HepG2 (cell line): ENCODE measurements around the gene ENDOD1. TPM values are rescaled to one million over a fixed set of nuclear protein-coding genes. Genes with fewer than 3 reads are reported as not detected.

Source experiments
- BATF2 ChIP-seq: sonication (generic); formaldehyde crosslinking; IDR thresholded peaks from 2 replicates; pipeline ENCODE4 v1.8.0; 2022; ENCODE audit warnings: mild to moderate bottlenecking, missing genetic modification reagents, moderate library complexity
- CSRNP1 ChIP-seq: sonication (generic); formaldehyde crosslinking; IDR thresholded peaks from 2 replicates; pipeline ENCODE4 v1.8.1; 2023; ENCODE audit warnings: mild to moderate bottlenecking, missing genetic modification reagents
- DRAP1 ChIP-seq: IDR thresholded peaks from 2 replicates; pipeline ENCODE4 v1.6.1; 2016; ENCODE audit warnings: missing genetic modification reagents, missing compliant biosample characterization
- ETV5 ChIP-seq: IDR thresholded peaks from 2 replicates; pipeline ENCODE4 v1.6.1; 2018; ENCODE audit warnings: missing biosample characterization, missing genetic modification reagents, inconsistent platforms, borderline replicate concordance
- FOXA3 ChIP-seq: IDR thresholded peaks from 2 replicates; pipeline ENCODE4 v1.6.1; 2016; ENCODE audit warnings: missing genetic modification reagents, missing compliant biosample characterization
- GATA4 ChIP-seq: sonication (generic); IDR thresholded peaks from 2 replicates; pipeline ENCODE4 v1.6.1; 2016; ENCODE audit warnings: antibody characterized with exemption, low read depth, borderline replicate concordance
- HMG20A ChIP-seq: IDR thresholded peaks from 2 replicates; pipeline ENCODE4 v1.6.1; 2016; ENCODE audit warnings: borderline replicate concordance
- IKZF5 ChIP-seq: IDR thresholded peaks from 2 replicates; pipeline ENCODE4 v1.6.1; 2018; ENCODE audit warnings: missing genetic modification reagents, mild to moderate bottlenecking, missing compliant biosample characterization
- MED13 ChIP-seq: sonication (generic); formaldehyde crosslinking; IDR thresholded peaks from 2 replicates; pipeline ENCODE4 v1.5.0; 2020; ENCODE audit warnings: missing genetic modification reagents
- POGK ChIP-seq: sonication (generic); formaldehyde crosslinking; conservative IDR thresholded peaks from 2 replicates; pipeline ENCODE4 v1.8.0; 2022; ENCODE audit warnings: mild to moderate bottlenecking, moderate library complexity, missing genetic modification reagents
- RBFOX2 ChIP-seq: fragments of 200-400 bp; formaldehyde crosslinking; IDR thresholded peaks from 2 replicates; pipeline ENCODE4 v1.6.1; 2017; ENCODE audit warnings: low read depth, mild to moderate bottlenecking, low read length
- SOX5 ChIP-seq: IDR thresholded peaks from 2 replicates; pipeline ENCODE4 v1.6.1; 2016; ENCODE audit warnings: borderline replicate concordance
- ZBTB46 ChIP-seq: sonication (generic); formaldehyde crosslinking; IDR thresholded peaks from 2 replicates; pipeline ENCODE4 v1.4.0; 2020; ENCODE audit warnings: mild to moderate bottlenecking, missing genetic modification reagents, borderline replicate concordance
- ZFP36L2 ChIP-seq: sonication (generic); formaldehyde crosslinking; IDR thresholded peaks from 2 replicates; pipeline ENCODE4 v1.4.0; 2020; ENCODE audit warnings: missing genetic modification reagents
- ZNF343 ChIP-seq: sonication (generic); formaldehyde crosslinking; IDR thresholded peaks from 2 replicates; pipeline ENCODE4 v1.4.0; 2020; ENCODE audit warnings: mild to moderate bottlenecking, missing genetic modification reagents
- ZNF362 ChIP-seq: sonication (generic); formaldehyde crosslinking; IDR thresholded peaks from 2 replicates; pipeline ENCODE4 v1.4.0; 2020; ENCODE audit warnings: missing genetic modification reagents, mild to moderate bottlenecking, borderline replicate concordance
- ZNF552 ChIP-seq: sonication (generic); formaldehyde crosslinking; IDR thresholded peaks from 2 replicates; pipeline ENCODE4 v1.9.0; 2022; ENCODE audit warnings: missing genetic modification reagents, mild to moderate bottlenecking, borderline replicate concordance
- ZNF615 ChIP-seq: sonication (generic); formaldehyde crosslinking; IDR thresholded peaks from 2 replicates; pipeline ENCODE4 v1.5.0; 2020; ENCODE audit warnings: mild to moderate bottlenecking, missing genetic modification reagents, borderline replicate concordance
- ZNF777 ChIP-seq: sonication (generic); formaldehyde crosslinking; IDR thresholded peaks from 2 replicates; pipeline ENCODE4 v1.4.0; 2020; ENCODE audit warnings: missing genetic modification reagents
- ZNF879 ChIP-seq: sonication (generic); formaldehyde crosslinking; IDR thresholded peaks from 2 replicates; pipeline ENCODE4 v1.8.1; 2023; ENCODE audit warnings: missing genetic modification reagents
- ZSCAN29 ChIP-seq: sonication (generic); formaldehyde crosslinking; conservative IDR thresholded peaks from 2 replicates; pipeline ENCODE4 v1.4.0; 2020; ENCODE audit warnings: mild to moderate bottlenecking, missing genetic modification reagents
- polyA plus RNA-seq, 8 experiments: library from polyadenylated mRNA; depleted of rRNA in 3 of 8; stranded (reverse) in 7 of 8; unstranded in 1 of 8; fragments of >200 nt; fragmentation: Illumina TruSeq in 4 of 8; extraction: Trizol in 4 of 8; gene quantifications; 2 replicates each; pipeline versions ENCODE4 v1.2.1 to v1.2.3, GENCODE V29; 2011 to 2016; ENCODE audit warnings: low read depth in 4 of 8, missing spikeins in 1 of 8, mixed read lengths in 1 of 8; ENCODE audit not compliant: insufficient read depth in 1 of 8
- total RNA-seq, 5 experiments: library from RNA; depleted of rRNA; stranded (reverse); fragments of >200 nt; fragmentation: Illumina TruSeq; extraction: Trizol; gene quantifications; 2 replicates each; pipeline ENCODE4 v1.2.3, GENCODE V29; 2016; ENCODE audit warnings: low read depth in 1 of 5

ENDOD1 gene
- total and polyA plus RNA-seq, 2 of the 13 experiments (the other 11 are each of a cell fraction or from before 2014, with no cell fraction given): 2.0 to 6.8 TPM

GRCh38 chr11:95149651-95150364 lies 60.2 kb downstream of the ENDOD1 start (continued):
- TF ChIP-seq ZNF343 (CRISPR knock-in tag) (no peak), ZNF552 (CRISPR knock-in tag) (no peak), RBFOX2 (no peak), GATA4 (no peak), ETV5 (peak; percentile 26; the same call in 1 of the 2 replicates), IKZF5 (0 out of 2 replicates have a peak, but pooled peaks have one; percentile 45), HMG20A (CRISPR knock-in tag) (peak; percentile 63; the same call in 1 of the 2 replicates), BATF2 (CRISPR knock-in tag) (no peak), ZNF777 (CRISPR knock-in tag) (no peak), ZNF615 (CRISPR knock-in tag) (no peak), DRAP1 (CRISPR knock-in tag) (no peak), CSRNP1 (CRISPR knock-in tag) (no peak), ZNF362 (CRISPR knock-in tag) (no peak), ZSCAN29 (CRISPR knock-in tag) (0 out of 2 replicates have a peak, but pooled peaks have one; percentile 32), POGK (CRISPR knock-in tag) (no peak), ZFP36L2 (CRISPR knock-in tag) (no peak), ZNF879 (CRISPR knock-in tag) (no peak), MED13 (CRISPR knock-in tag) (no peak), ZBTB46 (CRISPR knock-in tag) (no peak), SOX5 (CRISPR knock-in tag) (peak; percentile 96), FOXA3 (CRISPR knock-in tag) (peak; percentile 49)
